ENCODE measurements around the gene ALKBH4.

Gene ALKBH4

GRCh38 chr7:102452451-102452850 lies 12.2 kb downstream of the ALKBH4 start:
- no peak for DNase-seq

GRCh38 chr7:102451371-102452054 lies 13.2 kb downstream of the ALKBH4 start:
- no peak for DNase-seq

- peak in 1 of 2 donors; percentile 10 for DNase-seq
These were observed 14.4 kb downstream of the ALKBH4 start for GRCh38 chr7:102450242-102450641.

GRCh38 chr7:102449136-102449535 lies 15.5 kb downstream of the ALKBH4 start:
- no peak for DNase-seq

- no peak for DNase-seq
These were observed 17.4 kb downstream of the ALKBH4 start for GRCh38 chr7:102447311-102447710.

- DNase-seq = no peak
These were observed 18.1 kb downstream of the ALKBH4 start for GRCh38 chr7:102446387-102447156.

GRCh38 chr7:102445674-102446071 lies 19.0 kb downstream of the ALKBH4 start:
- DNase-seq = no peak

- no peak for DNase-seq
These were observed 19.5 kb downstream of the ALKBH4 start for GRCh38 chr7:102444961-102445673.

GRCh38 chr7:102439963-102440795 lies 24.5 kb downstream of the ALKBH4 start:
- no peak for DNase-seq

- no peak for DNase-seq
These were observed 28.5 kb downstream of the ALKBH4 start for GRCh38 chr7:102436118-102436517.

- DNase-seq = peak in 1 of 2 donors; percentile 22
These were observed 30.6 kb downstream of the ALKBH4 start for GRCh38 chr7:102434039-102434486.

- peak; percentile 35 to 59 for DNase-seq
These were observed 31.2 kb downstream of the ALKBH4 start, which contains the start of gene ORAI2 for GRCh38 chr7:102433219-102434038. Gene ORAI2 (plus strand): TSS chr7:102433575. CDS start chr7:102438957, 5,382 bp downstream.

- DNase-seq = no peak
These were observed 32.0 kb downstream of the ALKBH4 start for GRCh38 chr7:102432442-102433218.

- DNase-seq = peak in 1 of 2 donors; percentile 10
These were observed 32.9 kb downstream of the ALKBH4 start for GRCh38 chr7:102431617-102432298.

GRCh38 chr7:102429141-102429899 lies 35.3 kb downstream of the ALKBH4 start:
- no peak for DNase-seq

- DNase-seq = no peak
These were observed 37.7 kb downstream of the ALKBH4 start for GRCh38 chr7:102427019-102427405.

GRCh38 chr7:102426268-102427018 lies 38.2 kb downstream of the ALKBH4 start:
- peak; percentile 25 to 85 for DNase-seq

GRCh38 chr7:102425639-102426267 lies 38.9 kb downstream of the ALKBH4 start:
- peak; percentile 49 to 63 for DNase-seq
